Measurements from ENCODE around the gene KCMF1.
"Not testable (repeated sequence)": the region's sequence is repeated elsewhere in the genome, so short reads cannot be mapped to it uniquely, and the experiment has no call there.

KCMF1 gene
- total RNA-seq: 42.1 to 84.8 (median 71.3) reads per million in 18 experiments

- peak; percentile 43 to 77 for DNase-seq
These were observed at the start of gene KCMF1 for GRCh38 chr2:84970868-84971509. TSS of gene KCMF1 (plus strand) at chr2:84971161. CDS start at chr2:84971452, 291 bp downstream.

GRCh38 chr2:84923009-84923408 is 48.0 kb upstream of the KCMF1 start:
- no peak for DNase-seq

GRCh38 chr2:84924173-84925106 is 46.5 kb upstream of the KCMF1 start:
- peak; percentile 67 to 85 for DNase-seq

GRCh38 chr2:84925336-84925723 is 45.6 kb upstream of the KCMF1 start:
- no peak for DNase-seq

GRCh38 chr2:84925724-84926376 is 45.1 kb upstream of the KCMF1 start:
- peak; percentile 98 to 99 for DNase-seq

- DNase-seq: no peak
These were observed 43.7 kb upstream of the KCMF1 start for GRCh38 chr2:84927275-84927627.

- DNase-seq: no peak
These were observed 39.6 kb upstream of the KCMF1 start for GRCh38 chr2:84931384-84931821.

- no peak for DNase-seq
These were observed 32.6 kb upstream of the KCMF1 start for GRCh38 chr2:84938194-84938879.

GRCh38 chr2:84939426-84940087 is 31.4 kb upstream of the KCMF1 start:
- DNase-seq: peak; percentile 81 to 87

- no peak for DNase-seq
These were observed 30.9 kb upstream of the KCMF1 start for GRCh38 chr2:84940088-84940470.

- peak; percentile 56 to 88 for DNase-seq
These were observed 30.0 kb upstream of the KCMF1 start for GRCh38 chr2:84940831-84941412.

GRCh38 chr2:84942166-84942565 is 28.8 kb upstream of the KCMF1 start:
- no peak for DNase-seq

- DNase-seq: peak; percentile 38 to 53
These were observed 28.0 kb upstream of the KCMF1 start for GRCh38 chr2:84942964-84943421.

GRCh38 chr2:84944295-84944909 is 26.6 kb upstream of the KCMF1 start:
- DNase-seq: no peak

- not testable (repeated sequence) for DNase-seq
These were observed 25.1 kb upstream of the KCMF1 start for GRCh38 chr2:84945838-84946203.

- DNase-seq: peak; percentile 88 to 89
These were observed 24.6 kb upstream of the KCMF1 start for GRCh38 chr2:84946204-84947009.

- DNase-seq: no peak
These were observed 23.9 kb upstream of the KCMF1 start for GRCh38 chr2:84947010-84947593.

GRCh38 chr2:84953535-84953934 is 17.4 kb upstream of the KCMF1 start:
- no peak for DNase-seq

- no peak for DNase-seq
These were observed 16.6 kb upstream of the KCMF1 start for GRCh38 chr2:84954329-84954728.
